Memory B cell (primary cell): ENCODE measurements around the gene C1QTNF6.
A peak's percentile ranks its signal among the peaks of the same experiment; 100 is the strongest.

ENCODE experiments used
- ATAC-seq: fragments of 150-1000 bp; cut with Tn5 transposase; 2 replicates; pipeline ENCODE4 v1.10.0; 2021; ENCODE audit warnings: low read depth, mild to moderate bottlenecking, moderate library complexity
- DNase-seq, 2 donors: peaks; one replicate each; pipeline ENCODE4 v3.0.0; 2022; ENCODE audit warnings: low spot score in 2 of 2
- H3K27ac Mint-ChIP-seq: one replicate; pipeline ENCODE4 v1.8.0; 2022; ENCODE audit warnings: mild to moderate bottlenecking, moderate library complexity, mixed read lengths
- H3K27me3 Mint-ChIP-seq: one replicate; pipeline ENCODE4 v1.8.0; 2022; ENCODE audit warnings: mixed read lengths
- H3K36me3 Mint-ChIP-seq: one replicate; pipeline ENCODE4 v1.8.0; 2022; ENCODE audit warnings: mild to moderate bottlenecking, mixed read lengths
- H3K4me1 Mint-ChIP-seq: one replicate; pipeline ENCODE4 v1.8.0; 2022; ENCODE audit warnings: mixed read lengths
- H3K4me3 Mint-ChIP-seq: one replicate; pipeline ENCODE4 v1.8.0; 2022; ENCODE audit warnings: mild to moderate bottlenecking, moderate library complexity, mixed read lengths
- H3K9me3 Mint-ChIP-seq: one replicate; pipeline ENCODE4 v1.8.0; 2022; ENCODE audit warnings: mixed read lengths

The C1QTNF6 gene

GRCh38 chr22:37183432-37184379 is 4.3 kb downstream of the C1QTNF6 start:
- ATAC-seq: no peak
- Mint-ChIP-seq H3K36me3 (peaks cover 3% of the 10 kb centered on the region), H3K4me1 (peaks cover 6% of the 10 kb centered on the region), H3K9me3 (no peaks in the 10 kb centered on the region), H3K27ac (no peak overlapping the region), H3K4me3 (no peak overlapping the region), H3K27me3 (peaks cover 5% of the 10 kb centered on the region)
- DNase-seq: no peak

- no peak for ATAC-seq
- Mint-ChIP-seq H3K4me3 (no peak overlapping the region), H3K9me3 (no peaks in the 10 kb centered on the region), H3K36me3 (peaks cover 3% of the 10 kb centered on the region), H3K27ac (no peak overlapping the region), H3K27me3 (peaks cover 6% of the 10 kb centered on the region), H3K4me1 (peaks cover 7% of the 10 kb centered on the region)
- no peak for DNase-seq
Observed at GRCh38 chr22:37182949-37183245, 5.2 kb downstream of the C1QTNF6 start.

GRCh38 chr22:37182101-37182948 is 5.7 kb downstream of the C1QTNF6 start:
- ATAC-seq: no peak
- no peak overlapping the region for H3K4me3 Mint-ChIP-seq
- peaks cover 9% of the 10 kb centered on the region for H3K27me3 Mint-ChIP-seq
- no peaks in the 10 kb centered on the region for H3K9me3 Mint-ChIP-seq
- DNase-seq: no peak
- no peak overlapping the region for H3K27ac Mint-ChIP-seq
- H3K36me3 Mint-ChIP-seq: peaks cover 3% of the 10 kb centered on the region
- H3K4me1 Mint-ChIP-seq: peaks cover 12% of the 10 kb centered on the region

GRCh38 chr22:37181681-37182080 is 6.4 kb downstream of the C1QTNF6 start:
- peaks cover 10% of the 10 kb centered on the region for H3K27me3 Mint-ChIP-seq
- no peak overlapping the region for H3K4me3 Mint-ChIP-seq
- DNase-seq (no peak), ATAC-seq (no peak)
- no peak overlapping the region for H3K27ac Mint-ChIP-seq
- H3K4me1 Mint-ChIP-seq: peaks cover 13% of the 10 kb centered on the region
- H3K36me3 Mint-ChIP-seq: peaks cover 3% of the 10 kb centered on the region
- H3K9me3 Mint-ChIP-seq: no peaks in the 10 kb centered on the region

GRCh38 chr22:37180531-37181231 is 7.4 kb downstream of the C1QTNF6 start:
- Mint-ChIP-seq H3K9me3 (no peaks in the 10 kb centered on the region), H3K4me1 (peaks cover 15% of the 10 kb centered on the region), H3K4me3 (no peak overlapping the region), H3K36me3 (peaks cover 3% of the 10 kb centered on the region), H3K27me3 (peaks cover 14% of the 10 kb centered on the region), H3K27ac (no peak overlapping the region)
- no peak for DNase-seq
- ATAC-seq: no peak

- peaks cover 13% of the 10 kb centered on the region for H3K4me1 Mint-ChIP-seq
- H3K27ac Mint-ChIP-seq: no peak overlapping the region
- peaks cover 12% of the 10 kb centered on the region for H3K27me3 Mint-ChIP-seq
- DNase-seq (no peak), ATAC-seq (no peak)
- H3K36me3 Mint-ChIP-seq: peaks cover 3% of the 10 kb centered on the region
- no peak overlapping the region for H3K4me3 Mint-ChIP-seq
- H3K9me3 Mint-ChIP-seq: no peaks in the 10 kb centered on the region
Observed at GRCh38 chr22:37179622-37180420, 8.2 kb downstream of the C1QTNF6 start.

GRCh38 chr22:37179126-37179470 is 8.9 kb downstream of the C1QTNF6 start:
- Mint-ChIP-seq H3K4me3 (no peak overlapping the region), H3K27ac (no peak overlapping the region), H3K9me3 (no peaks in the 10 kb centered on the region), H3K36me3 (peaks cover 3% of the 10 kb centered on the region), H3K4me1 (peaks cover 13% of the 10 kb centered on the region), H3K27me3 (peaks cover 15% of the 10 kb centered on the region)
- no peak for DNase-seq
- ATAC-seq: no peak

GRCh38 chr22:37178350-37179125 is 9.5 kb downstream of the C1QTNF6 start:
- Mint-ChIP-seq H3K4me1 (peaks cover 13% of the 10 kb centered on the region), H3K27ac (no peak overlapping the region), H3K27me3 (peaks cover 15% of the 10 kb centered on the region), H3K9me3 (no peaks in the 10 kb centered on the region), H3K4me3 (no peak overlapping the region), H3K36me3 (peaks cover 3% of the 10 kb centered on the region)
- no peak for DNase-seq
- ATAC-seq: no peak

- peaks cover 3% of the 10 kb centered on the region for H3K36me3 Mint-ChIP-seq
- H3K27ac Mint-ChIP-seq: no peak overlapping the region
- DNase-seq (no peak), ATAC-seq (no peak)
- peaks cover 15% of the 10 kb centered on the region for H3K27me3 Mint-ChIP-seq
- H3K9me3 Mint-ChIP-seq: no peaks in the 10 kb centered on the region
- no peak overlapping the region for H3K4me3 Mint-ChIP-seq
- peaks cover 13% of the 10 kb centered on the region for H3K4me1 Mint-ChIP-seq
Observed at GRCh38 chr22:37177755-37178154, 10.3 kb downstream of the C1QTNF6 start.

GRCh38 chr22:37177221-37177620 is 10.8 kb downstream of the C1QTNF6 start:
- Mint-ChIP-seq H3K4me1 (peaks cover 13% of the 10 kb centered on the region), H3K27me3 (peaks cover 15% of the 10 kb centered on the region), H3K9me3 (no peaks in the 10 kb centered on the region), H3K4me3 (no peak overlapping the region), H3K36me3 (peaks cover 3% of the 10 kb centered on the region), H3K27ac (no peak overlapping the region)
- ATAC-seq (no peak), DNase-seq (no peak)

- DNase-seq: no peak
- Mint-ChIP-seq H3K4me1 (peaks cover 13% of the 10 kb centered on the region), H3K36me3 (peaks cover 3% of the 10 kb centered on the region), H3K27ac (no peak overlapping the region), H3K9me3 (no peaks in the 10 kb centered on the region), H3K4me3 (peak overlapping the region; percentile 76), H3K27me3 (peaks cover 15% of the 10 kb centered on the region)
- peak; percentile 76 for ATAC-seq
Observed at GRCh38 chr22:37176464-37177061, 11.5 kb downstream of the C1QTNF6 start.

- Mint-ChIP-seq H3K36me3 (no peaks in the 10 kb centered on the region), H3K9me3 (no peaks in the 10 kb centered on the region), H3K27me3 (peaks cover 13% of the 10 kb centered on the region), H3K4me3 (no peak overlapping the region), H3K4me1 (peaks cover 13% of the 10 kb centered on the region), H3K27ac (no peak overlapping the region)
- DNase-seq (no peak), ATAC-seq (no peak)
Observed at GRCh38 chr22:37175414-37176281, 12.4 kb downstream of the C1QTNF6 start.
